H9 (cell line): ENCODE data around the gene RASA3. TPM values are rescaled to one million over a fixed set of nuclear protein-coding genes. Genes with fewer than 3 reads are reported as not detected.

Experiments
- DNase-seq: peaks from one replicate; pipeline ENCODE4 v3.0.0-alpha.2; 2017
- H2AFZ ChIP-seq: one replicate; pipeline ENCODE4 v1.6.1; 2013; ENCODE audit warnings: mild to moderate bottlenecking, low read length, control low read depth, moderate library complexity
- H2AK5ac ChIP-seq: 2 replicates; pipeline ENCODE4 v1.6.1; 2013; ENCODE audit warnings: low read length, control low read depth, mixed read lengths; ENCODE audit not compliant: insufficient read length
- H2BK120ac ChIP-seq: one replicate; pipeline ENCODE4 v1.6.1; 2013; ENCODE audit warnings: low read depth, mild to moderate bottlenecking, low read length, control low read depth, inconsistent platforms; ENCODE audit not compliant: poor library complexity, severe bottlenecking
- H2BK12ac ChIP-seq: 2 replicates; pipeline ENCODE4 v1.6.1; 2013; ENCODE audit warnings: low read length, control low read depth, mixed read lengths, low read depth; ENCODE audit not compliant: insufficient read length
- H2BK15ac ChIP-seq: 2 replicates; pipeline ENCODE4 v1.6.1; 2013; ENCODE audit warnings: low read depth, low read length, control low read depth
- H2BK20ac ChIP-seq: one replicate; pipeline ENCODE4 v1.6.1; 2013; ENCODE audit warnings: low read depth, mild to moderate bottlenecking, low read length, control low read depth, inconsistent platforms; ENCODE audit not compliant: poor library complexity, severe bottlenecking
- H2BK5ac ChIP-seq: 2 replicates; pipeline ENCODE4 v1.6.1; 2013; ENCODE audit warnings: low read length, control low read depth, mixed read lengths; ENCODE audit not compliant: insufficient read length
- H3K14ac ChIP-seq: 2 replicates; pipeline ENCODE4 v1.6.1; 2013; ENCODE audit warnings: low read length, control low read depth; ENCODE audit not compliant: insufficient read depth
- H3K18ac ChIP-seq: 2 replicates; pipeline ENCODE4 v1.6.1; 2013; ENCODE audit warnings: low read depth, mild to moderate bottlenecking, mixed read lengths, low read length, control low read depth; ENCODE audit not compliant: insufficient read length
- H3K23ac ChIP-seq: 2 replicates; pipeline ENCODE4 v1.6.1; 2013; ENCODE audit warnings: low read length, control low read depth, mixed read lengths, low read depth; ENCODE audit not compliant: insufficient read length
- H3K23me2 ChIP-seq: 2 replicates; pipeline ENCODE4 v1.6.1; 2013; ENCODE audit warnings: low read depth, mild to moderate bottlenecking, mixed read lengths, low read length, control low read depth; ENCODE audit not compliant: insufficient read length, poor library complexity, severe bottlenecking
- H3K27ac ChIP-seq: 2 replicates; pipeline ENCODE4 v1.5.1; 2013; ENCODE audit warnings: low read length, control low read depth, mixed read lengths, low read depth; ENCODE audit not compliant: insufficient read length
- H3K27me3 ChIP-seq: 2 replicates; pipeline ENCODE4 v1.6.1; 2013; ENCODE audit warnings: low read length, control low read depth, inconsistent platforms; ENCODE audit not compliant: insufficient read depth
- H3K4ac ChIP-seq: 2 replicates; pipeline ENCODE4 v1.6.1; 2013; ENCODE audit warnings: low read depth, mild to moderate bottlenecking, control low read depth, inconsistent platforms, low read length, moderate library complexity
- H3K4me1 ChIP-seq: 2 replicates; pipeline ENCODE4 v1.6.1; 2013; ENCODE audit warnings: low read length, control low read depth, inconsistent platforms; ENCODE audit not compliant: insufficient read depth
- H3K4me2 ChIP-seq: 2 replicates; pipeline ENCODE4 v1.6.1; 2013; ENCODE audit warnings: low read length, control low read depth, mixed read lengths; ENCODE audit not compliant: insufficient read length, insufficient read depth
- H3K56ac ChIP-seq: 2 replicates; pipeline ENCODE4 v1.6.1; 2013; ENCODE audit warnings: low read depth, mild to moderate bottlenecking, mixed read lengths, low read length, control low read depth; ENCODE audit not compliant: insufficient read length
- H3K79me1 ChIP-seq: 2 replicates; pipeline ENCODE4 v1.6.1; 2013; ENCODE audit warnings: low read depth, mild to moderate bottlenecking, moderate library complexity, low read length, control low read depth, inconsistent platforms; ENCODE audit not compliant: insufficient read depth, poor library complexity, severe bottlenecking
- H3K79me2 ChIP-seq: 2 replicates; pipeline ENCODE4 v1.6.1; 2013; ENCODE audit warnings: low read length, control low read depth, inconsistent platforms; ENCODE audit not compliant: insufficient read depth
- H3K9ac ChIP-seq: 2 replicates; pipeline ENCODE4 v1.6.1; 2013; ENCODE audit warnings: low read length, control low read depth, mixed read lengths; ENCODE audit not compliant: insufficient read length; ENCODE audit errors: extremely low read depth
- H3K9me3 ChIP-seq: one replicate; pipeline ENCODE4 v1.6.1; 2013; ENCODE audit warnings: low read depth, low read length, inconsistent platforms; ENCODE audit not compliant: control insufficient read depth
- H3T11ph ChIP-seq: one replicate; pipeline ENCODE4 v1.6.1; 2013; ENCODE audit warnings: mild to moderate bottlenecking, low read length, control low read depth, inconsistent platforms
- H4K20me1 ChIP-seq: one replicate; pipeline ENCODE4 v1.6.1; 2013; ENCODE audit not compliant: control insufficient read depth, insufficient read length, insufficient read depth
- H4K5ac ChIP-seq: 2 replicates; pipeline ENCODE4 v1.6.1; 2013; ENCODE audit warnings: low read depth, mild to moderate bottlenecking, mixed read lengths, low read length, control low read depth; ENCODE audit not compliant: insufficient read length
- H4K8ac ChIP-seq: replicated peaks from 2 replicates; pipeline ENCODE4 v1.6.1; 2013; ENCODE audit warnings: low read length, control low read depth, mixed read lengths, low read depth; ENCODE audit not compliant: insufficient read length
- H4K91ac ChIP-seq: 2 replicates; pipeline ENCODE4 v1.6.1; 2013; ENCODE audit warnings: low read depth, mild to moderate bottlenecking, moderate library complexity, mixed read lengths, low read length, control low read depth; ENCODE audit not compliant: insufficient read length
- H3K27ac Mint-ChIP-seq, 3 experiments: 2 replicates in 2 of 3; 3 replicates in 1 of 3; pipeline ENCODE4 v1.8.0; 2020 to 2021; ENCODE audit warnings: mixed read lengths in 3 of 3, mild to moderate bottlenecking in 1 of 3, moderate library complexity in 1 of 3
- H3K27me3 Mint-ChIP-seq: 2 replicates; pipeline ENCODE4 v1.8.0; 2021; ENCODE audit warnings: low read depth, mild to moderate bottlenecking, moderate library complexity, mixed read lengths
- H3K36me3 Mint-ChIP-seq, 3 experiments: 2 replicates in 2 of 3; 3 replicates in 1 of 3; pipeline ENCODE4 v1.8.0; 2020 to 2021; ENCODE audit warnings: low read depth in 3 of 3, mixed read lengths in 3 of 3; ENCODE audit not compliant: insufficient read depth in 1 of 3
- H3K4me1 Mint-ChIP-seq, 2 experiments: 2 replicates each; pipeline ENCODE4 v1.8.0; 2020; ENCODE audit warnings: mixed read lengths in 2 of 2
- H3K4me3 Mint-ChIP-seq, 2 experiments: 2 replicates in 1 of 2; 3 replicates in 1 of 2; pipeline ENCODE4 v1.8.0; 2020 to 2021; ENCODE audit warnings: mild to moderate bottlenecking in 2 of 2, mixed read lengths in 2 of 2, moderate library complexity in 1 of 2
- H3K9me3 Mint-ChIP-seq, 2 experiments: 2 replicates in 1 of 2; 3 replicates in 1 of 2; pipeline ENCODE4 v1.8.0; 2020; ENCODE audit warnings: mild to moderate bottlenecking in 2 of 2, mixed read lengths in 2 of 2, moderate library complexity in 1 of 2
- CTCF ChIP-seq: fragments of 200-600 bp; sonication (generic); conservative IDR thresholded peaks from 3 replicates; pipeline ENCODE4 v1.8.0; 2021; ENCODE audit warnings: antibody characterized with exemption, mild to moderate bottlenecking
- WGBS: extraction: QIAGEN DNeasy Blood & Tissue Kit; methylation state at CpG from one replicate; pipeline ENCODE4 v1.1.7; 2013; ENCODE audit warnings: missing lambda C conversion rate, low lambda C conversion rate, mixed read lengths; ENCODE audit not compliant: insufficient read length; ENCODE audit errors: extremely low coverage; 5-methylcytosine and 5-hydroxymethylcytosine counted together
- total RNA-seq: library from RNA; stranded (reverse); gene quantifications from 2 replicates; pipeline ENCODE4 v1.2.1, GENCODE V29; 2021

Gene RASA3
- total RNA-seq, 1 experiment from 2014 or later: 12.3 TPM

- H4K8ac ChIP-seq: no peak overlapping the region
- TF ChIP-seq CTCF: no peak
- H4K91ac ChIP-seq: no peak overlapping the region
- no peak overlapping the region for H2BK12ac ChIP-seq
- Mint-ChIP-seq H3K36me3 (no peaks in the 10 kb centered on the region; a peak in 3 of 7 replicates), H3K4me3 (no peak overlapping the region), H3K27ac (peak overlapping the region in 1 of 3 experiments; percentile 15; a peak in 2 of 7 replicates), H3K4me1 (peaks cover 9 to 18% of the 10 kb centered on the region in 2 experiments), H3K9me3 (peaks cover 3 to 6% of the 10 kb centered on the region in 2 experiments; a peak in 3 of 5 replicates), H3K27me3 (no peaks in the 10 kb centered on the region)
- no peaks in the 10 kb centered on the region for H3K79me1 ChIP-seq
- no peak overlapping the region for H2BK20ac ChIP-seq
- no peak overlapping the region for H3K56ac ChIP-seq
- no peak overlapping the region for H3K9ac ChIP-seq
- no peak overlapping the region for H3T11ph ChIP-seq
- H3K9me3 ChIP-seq: no peaks in the 10 kb centered on the region
- H4K20me1 ChIP-seq: no peaks in the 10 kb centered on the region
- H3K79me2 ChIP-seq: no peaks in the 10 kb centered on the region; the same call in 1 of the 2 replicates
- whole genome bisulfite sequencing: no CpG with 5 or more reads among the region's 18 CpGs
- DNase-seq: no peak
- no peak overlapping the region for H2AFZ ChIP-seq
- H3K23me2 ChIP-seq: no peaks in the 10 kb centered on the region
- no peak overlapping the region for H4K5ac ChIP-seq
- no peaks in the 10 kb centered on the region for H3K4me1 ChIP-seq
- no peak overlapping the region for H2BK120ac ChIP-seq
- no peak overlapping the region; the same call in 1 of the 2 replicates for H3K14ac ChIP-seq
- no peak overlapping the region for H2BK15ac ChIP-seq
- H3K4ac ChIP-seq: no peak overlapping the region
- H3K27ac ChIP-seq: no peak overlapping the region
- H2AK5ac ChIP-seq: no peak overlapping the region
- no peak overlapping the region for H3K18ac ChIP-seq
- H3K27me3 ChIP-seq: no peaks in the 10 kb centered on the region
- H3K4me2 ChIP-seq: no peak overlapping the region
- H3K23ac ChIP-seq: no peak overlapping the region
- no peak overlapping the region for H2BK5ac ChIP-seq
These were observed 30.3 kb downstream of the RASA3 start for GRCh38 chr13:114102131-114102520.
